Measurements from ENCODE around the gene PACSIN2. TPM values are rescaled to one million over a fixed set of nuclear protein-coding genes. Genes with fewer than 3 reads are reported as not detected.

PACSIN2 gene
- 10 to 100 TPM; 66.7 to 85.6 (median 69.8) TPM for total RNA-seq
- polyA plus RNA-seq: 40.4 TPM
- long read RNA-seq, donor 1, transcript PACSIN2-201 (11 exons, 3,249 nt): major isoform, 104 of 196 reads
- long read RNA-seq, donor 1, transcript PACSIN2-203 (11 exons, 1,883 nt): minor isoform, 6 of 196 reads
- long read RNA-seq, donor 1, partial matches to known transcripts: 12 of 196 reads
- long read RNA-seq, donor 1, other reads (novel, unspliced or antisense): 74 of 196 reads
- long read RNA-seq, donor 2, transcript PACSIN2-201 (11 exons, 3,249 nt): major isoform, 27 of 64 reads
- long read RNA-seq, donor 2, partial matches to known transcripts: 6 of 64 reads
- long read RNA-seq, donor 2, other reads (novel, unspliced or antisense): 29 of 64 reads
- long read RNA-seq, donor 3, transcript PACSIN2-203 (11 exons, 1,883 nt): minor isoform, 9 of 277 reads
- long read RNA-seq, donor 3, transcript PACSIN2-201 (11 exons, 3,249 nt): major isoform, 126 of 277 reads
- long read RNA-seq, donor 3, partial matches to known transcripts: 26 of 277 reads
- long read RNA-seq, donor 3, other reads (novel, unspliced or antisense): 115 of 277 reads
- long read RNA-seq, donor 4, transcript PACSIN2-201 (11 exons, 3,249 nt): major isoform, 36 of 75 reads
- long read RNA-seq, donor 4, partial matches to known transcripts: 11 of 75 reads
- long read RNA-seq, donor 4, other reads (novel, unspliced or antisense): 28 of 75 reads

- WGBS: under 1% methylated on average over 85 of the region's 85 CpGs
- Histone ChIP-seq H3K9me3 (ENCODE audit: control insufficient read depth, low read length) (no peaks in the 10 kb centered on the region), H3K4me3 (ENCODE audit: low read length) (peak within 1 kb of the TSS; percentile 85), H3K4me1 (ENCODE audit: control insufficient read depth, insufficient read depth, low read length) (peaks cover 6% of the 10 kb centered on the region), H3K27me3 (ENCODE audit: control insufficient read depth, insufficient read depth) (no peaks in the 10 kb centered on the region), H3K27ac (ENCODE audit: low read length) (peak within 1 kb of the TSS; percentile 76)
- peak; percentile 100 for ATAC-seq
- intact Hi-C loops (cut with DNase I): loop anchor here in 1 of 4 donors (10.0 kb wide), 1 partner anchor 110 kb away; no protein-coding TSS in a partner anchor
- DNase-seq: peak; percentile 100
These were observed at the start of gene PACSIN2 for GRCh38 chr22:43014869-43015676. TSS of gene PACSIN2 (minus strand) at chr22:43015149. CDS start at chr22:42912080, 103,069 bp downstream.

- Histone ChIP-seq H3K27me3 (ENCODE audit: control insufficient read depth, insufficient read depth) (no peaks in the 10 kb centered on the region), H3K4me1 (ENCODE audit: control insufficient read depth, insufficient read depth, low read length) (no peaks in the 10 kb centered on the region), H3K4me3 (ENCODE audit: low read length) (no peak overlapping the region), H3K27ac (ENCODE audit: low read length) (no peak overlapping the region), H3K9me3 (ENCODE audit: control insufficient read depth, low read length) (no peaks in the 10 kb centered on the region)
- peak in 1 of 2 donors; percentile 37 for ATAC-seq
- DNase-seq: peak in 1 of 3 donors; percentile 62
- 58% methylated on average over 5 of the region's 5 CpGs for WGBS
- intact Hi-C loops (cut with DNase I): no loop called here
These were observed 45.2 kb upstream of the PACSIN2 start for GRCh38 chr22:43060183-43060582.

GRCh38 chr22:43057641-43058040 lies 42.7 kb upstream of the PACSIN2 start:
- Histone ChIP-seq H3K27ac (ENCODE audit: low read length) (no peak overlapping the region), H3K9me3 (ENCODE audit: control insufficient read depth, low read length) (no peaks in the 10 kb centered on the region), H3K4me3 (ENCODE audit: low read length) (no peak overlapping the region), H3K27me3 (ENCODE audit: control insufficient read depth, insufficient read depth) (no peaks in the 10 kb centered on the region), H3K4me1 (ENCODE audit: control insufficient read depth, insufficient read depth, low read length) (no peaks in the 10 kb centered on the region)
- intact Hi-C loops (cut with DNase I): no loop called here
- DNase-seq (no peak), ATAC-seq (no peak)
- WGBS: 92% methylated on average over 7 of the region's 7 CpGs

GRCh38 chr22:43053176-43053575 lies 38.2 kb upstream of the PACSIN2 start:
- H3K27me3 ChIP-seq (ENCODE audit: control insufficient read depth, insufficient read depth): no peaks in the 10 kb centered on the region
- ATAC-seq (no peak), DNase-seq (no peak)
- 94% methylated on average over 7 of the region's 7 CpGs for WGBS
- H3K4me1 ChIP-seq (ENCODE audit: control insufficient read depth, insufficient read depth, low read length): no peaks in the 10 kb centered on the region
- intact Hi-C loops (cut with DNase I): no loop called here
- H3K9me3 ChIP-seq (ENCODE audit: control insufficient read depth, low read length): no peaks in the 10 kb centered on the region
- no peak overlapping the region for H3K4me3 ChIP-seq (ENCODE audit: low read length)
- no peak overlapping the region for H3K27ac ChIP-seq (ENCODE audit: low read length)

- peak in 1 of 2 donors; percentile 18 for ATAC-seq
- WGBS: 78% methylated on average over 10 of the region's 10 CpGs
- H3K27ac ChIP-seq (ENCODE audit: low read length): no peak overlapping the region
- no peaks in the 10 kb centered on the region for H3K4me1 ChIP-seq (ENCODE audit: control insufficient read depth, insufficient read depth, low read length)
- H3K27me3 ChIP-seq (ENCODE audit: control insufficient read depth, insufficient read depth): no peaks in the 10 kb centered on the region
- intact Hi-C loops (cut with DNase I): no loop called here
- no peak for DNase-seq
- H3K9me3 ChIP-seq (ENCODE audit: control insufficient read depth, low read length): no peaks in the 10 kb centered on the region
- no peak overlapping the region for H3K4me3 ChIP-seq (ENCODE audit: low read length)
These were observed 36.0 kb upstream of the PACSIN2 start for GRCh38 chr22:43050995-43051394.

GRCh38 chr22:43047605-43048004 lies 32.7 kb upstream of the PACSIN2 start:
- intact Hi-C loops (cut with DNase I): no loop called here
- Histone ChIP-seq H3K9me3 (ENCODE audit: control insufficient read depth, low read length) (no peaks in the 10 kb centered on the region), H3K4me1 (ENCODE audit: control insufficient read depth, insufficient read depth, low read length) (no peaks in the 10 kb centered on the region), H3K27ac (ENCODE audit: low read length) (no peak overlapping the region), H3K27me3 (ENCODE audit: control insufficient read depth, insufficient read depth) (no peaks in the 10 kb centered on the region), H3K4me3 (ENCODE audit: low read length) (no peak overlapping the region)
- ATAC-seq: no peak
- no peak for DNase-seq
- 94% methylated on average over 7 of the region's 7 CpGs for WGBS

- 92% methylated on average over 10 of the region's 10 CpGs for WGBS
- no peak overlapping the region for H3K4me3 ChIP-seq (ENCODE audit: low read length)
- no peaks in the 10 kb centered on the region for H3K4me1 ChIP-seq (ENCODE audit: control insufficient read depth, insufficient read depth, low read length)
- intact Hi-C loops (cut with DNase I): no loop called here
- ATAC-seq: no peak
- H3K27ac ChIP-seq (ENCODE audit: low read length): no peak overlapping the region
- no peaks in the 10 kb centered on the region for H3K27me3 ChIP-seq (ENCODE audit: control insufficient read depth, insufficient read depth)
- no peaks in the 10 kb centered on the region for H3K9me3 ChIP-seq (ENCODE audit: control insufficient read depth, low read length)
- peak in 1 of 3 donors; percentile 9 for DNase-seq
These were observed 29.4 kb upstream of the PACSIN2 start for GRCh38 chr22:43044290-43044712.

GRCh38 chr22:43042101-43042780 lies 27.3 kb upstream of the PACSIN2 start:
- DNase-seq (no peak), ATAC-seq (no peak)
- no peak overlapping the region for H3K27ac ChIP-seq (ENCODE audit: low read length)
- no peaks in the 10 kb centered on the region for H3K9me3 ChIP-seq (ENCODE audit: control insufficient read depth, low read length)
- no peak overlapping the region for H3K4me3 ChIP-seq (ENCODE audit: low read length)
- H3K27me3 ChIP-seq (ENCODE audit: control insufficient read depth, insufficient read depth): no peaks in the 10 kb centered on the region
- no peaks in the 10 kb centered on the region for H3K4me1 ChIP-seq (ENCODE audit: control insufficient read depth, insufficient read depth, low read length)
- intact Hi-C loops (cut with DNase I): no loop called here
- WGBS: 78% methylated on average over 20 of the region's 20 CpGs

- Histone ChIP-seq H3K4me1 (ENCODE audit: control insufficient read depth, insufficient read depth, low read length) (no peaks in the 10 kb centered on the region), H3K9me3 (ENCODE audit: control insufficient read depth, low read length) (no peaks in the 10 kb centered on the region), H3K4me3 (ENCODE audit: low read length) (no peak overlapping the region), H3K27ac (ENCODE audit: low read length) (no peak overlapping the region), H3K27me3 (ENCODE audit: control insufficient read depth, insufficient read depth) (no peaks in the 10 kb centered on the region)
- WGBS: 88% methylated on average over 13 of the region's 13 CpGs
- no peak for ATAC-seq
- intact Hi-C loops (cut with DNase I): loop anchor here in 1 of 4 donors (10.0 kb wide), 1 partner anchor 165 kb away; no protein-coding TSS in a partner anchor
- peak in 2 of 3 donors; percentile 11 to 13 for DNase-seq
These were observed 24.9 kb upstream of the PACSIN2 start for GRCh38 chr22:43039800-43040199.

- ATAC-seq: no peak
- no peak overlapping the region for H3K4me3 ChIP-seq (ENCODE audit: low read length)
- peak in 2 of 3 donors; percentile 29 to 41 for DNase-seq
- H3K4me1 ChIP-seq (ENCODE audit: control insufficient read depth, insufficient read depth, low read length): no peaks in the 10 kb centered on the region
- H3K9me3 ChIP-seq (ENCODE audit: control insufficient read depth, low read length): no peaks in the 10 kb centered on the region
- H3K27me3 ChIP-seq (ENCODE audit: control insufficient read depth, insufficient read depth): no peaks in the 10 kb centered on the region
- H3K27ac ChIP-seq (ENCODE audit: low read length): no peak overlapping the region
- intact Hi-C loops (cut with DNase I): loop anchor here in 1 of 4 donors (10.0 kb wide), 1 partner anchor 164 kb away; no protein-coding TSS in a partner anchor
- WGBS: 95% methylated on average over 15 of the region's 15 CpGs
These were observed 23.4 kb upstream of the PACSIN2 start for GRCh38 chr22:43038325-43038724.

Data from right cardiac atrium (tissue), 5 donors.